ENCODE measurements around the gene TIGIT. TPM values are rescaled to one million over a fixed set of nuclear protein-coding genes. Genes with fewer than 3 reads are reported as not detected.
A peak's percentile ranks its signal among the peaks of the same experiment; 100 is the strongest.

Gene TIGIT
- total RNA-seq, 1 donor from 2014 or later: 5.8 TPM

GRCh38 chr3:114320246-114320645 lies 26.4 kb downstream of the TIGIT start:
- Mint-ChIP-seq H3K4me3 (no peak overlapping the region), H3K27me3 (ENCODE audit: insufficient read depth) (peaks cover 2% of the 10 kb centered on the region), H3K27ac (no peak overlapping the region)

GRCh38 chr3:114323546-114324254 lies 29.9 kb downstream of the TIGIT start:
- Mint-ChIP-seq H3K36me3 (ENCODE audit: low read depth) (peaks cover 3% of the 10 kb centered on the region), H3K9me3 (peaks cover 3% of the 10 kb centered on the region), H3K4me1 (ENCODE audit: low read depth) (peaks cover 57% of the 10 kb centered on the region), H3K4me3 (peak overlapping the region; percentile 6), H3K27ac (peak overlapping the region; percentile 82), H3K27me3 (ENCODE audit: insufficient read depth) (peaks cover 2% of the 10 kb centered on the region)
- intact Hi-C loops (cut with micrococcal nuclease): no loop called here
- DNase-seq (ENCODE audit: low spot score): no peak

More at GRCh38 chr3:114320246-114320645, 26.4 kb downstream of the TIGIT start:
- H3K4me1 Mint-ChIP-seq (ENCODE audit: low read depth): peaks cover 51% of the 10 kb centered on the region
- no peaks in the 10 kb centered on the region for H3K9me3 Mint-ChIP-seq
- intact Hi-C loops (cut with micrococcal nuclease): no loop called here
- DNase-seq (ENCODE audit: low spot score): no peak
- no peaks in the 10 kb centered on the region for H3K36me3 Mint-ChIP-seq (ENCODE audit: low read depth)

GRCh38 chr3:114327665-114328064 lies 33.8 kb downstream of the TIGIT start:
- Mint-ChIP-seq H3K27me3 (ENCODE audit: insufficient read depth) (no peaks in the 10 kb centered on the region), H3K36me3 (ENCODE audit: low read depth) (peaks cover 12% of the 10 kb centered on the region), H3K4me1 (ENCODE audit: low read depth) (peaks cover 81% of the 10 kb centered on the region), H3K9me3 (peaks cover 15% of the 10 kb centered on the region), H3K4me3 (no peak overlapping the region), H3K27ac (peak overlapping the region; percentile 82)
- intact Hi-C loops (cut with micrococcal nuclease): loop anchor here (1.0 to 5.0 kb wide), 7 partner anchors 11 to 580 kb away; partner anchors contain the start of genes ATP6V1A, CCDC191, NAA50 and QTRT2
- DNase-seq (ENCODE audit: low spot score): no peak

GRCh38 chr3:114328345-114328744 lies 34.5 kb downstream of the TIGIT start:
- no peaks in the 10 kb centered on the region for H3K27me3 Mint-ChIP-seq (ENCODE audit: insufficient read depth)
- peaks cover 15% of the 10 kb centered on the region for H3K9me3 Mint-ChIP-seq
- peaks cover 12% of the 10 kb centered on the region for H3K36me3 Mint-ChIP-seq (ENCODE audit: low read depth)
- peak overlapping the region; percentile 74 for H3K4me3 Mint-ChIP-seq
- H3K4me1 Mint-ChIP-seq (ENCODE audit: low read depth): peaks cover 84% of the 10 kb centered on the region
- peak overlapping the region; percentile 98 for H3K27ac Mint-ChIP-seq
- intact Hi-C loops (cut with micrococcal nuclease): loop anchor here (1.0 to 5.0 kb wide), 7 partner anchors 12 to 581 kb away; partner anchors contain the start of genes ATP6V1A, CCDC191, NAA50 and QTRT2
- no peak for DNase-seq (ENCODE audit: low spot score)

GRCh38 chr3:114329823-114330222 lies 36.0 kb downstream of the TIGIT start:
- intact Hi-C loops (cut with micrococcal nuclease): loop anchor here (2.0 to 5.0 kb wide), 4 partner anchors 39 to 583 kb away; partner anchors contain the start of genes ATP6V1A, CCDC191, NAA50 and QTRT2
- DNase-seq (ENCODE audit: low spot score): no peak
- Mint-ChIP-seq H3K27ac (peak overlapping the region; percentile 58), H3K36me3 (ENCODE audit: low read depth) (peaks cover 15% of the 10 kb centered on the region), H3K4me3 (peak overlapping the region; percentile 5), H3K4me1 (ENCODE audit: low read depth) (peaks cover 77% of the 10 kb centered on the region), H3K9me3 (peaks cover 15% of the 10 kb centered on the region), H3K27me3 (ENCODE audit: insufficient read depth) (peaks cover 3% of the 10 kb centered on the region)

- no peak overlapping the region for H3K4me3 Mint-ChIP-seq
- peaks cover 66% of the 10 kb centered on the region for H3K4me1 Mint-ChIP-seq (ENCODE audit: low read depth)
- no peak for DNase-seq (ENCODE audit: low spot score)
- H3K27ac Mint-ChIP-seq: no peak overlapping the region
- H3K36me3 Mint-ChIP-seq (ENCODE audit: low read depth): peaks cover 15% of the 10 kb centered on the region
- H3K27me3 Mint-ChIP-seq (ENCODE audit: insufficient read depth): peaks cover 3% of the 10 kb centered on the region
- intact Hi-C loops (cut with micrococcal nuclease): no loop called here
- peaks cover 15% of the 10 kb centered on the region for H3K9me3 Mint-ChIP-seq
These were observed 37.2 kb downstream of the TIGIT start for GRCh38 chr3:114331007-114331406.

GRCh38 chr3:114331710-114332109 lies 37.9 kb downstream of the TIGIT start:
- intact Hi-C loops (cut with micrococcal nuclease): loop anchor here (1.0 kb wide), 1 partner anchor 117 kb away; no protein-coding TSS in a partner anchor
- Mint-ChIP-seq H3K4me3 (no peak overlapping the region), H3K27me3 (ENCODE audit: insufficient read depth) (peaks cover 3% of the 10 kb centered on the region), H3K36me3 (ENCODE audit: low read depth) (peaks cover 15% of the 10 kb centered on the region), H3K4me1 (ENCODE audit: low read depth) (peaks cover 59% of the 10 kb centered on the region), H3K9me3 (peaks cover 15% of the 10 kb centered on the region), H3K27ac (peak overlapping the region; percentile 86)
- DNase-seq (ENCODE audit: low spot score): no peak

- Mint-ChIP-seq H3K4me3 (peak overlapping the region; percentile 20), H3K9me3 (peaks cover 15% of the 10 kb centered on the region), H3K27me3 (ENCODE audit: insufficient read depth) (peaks cover 3% of the 10 kb centered on the region), H3K4me1 (ENCODE audit: low read depth) (peaks cover 51% of the 10 kb centered on the region), H3K27ac (peak overlapping the region; percentile 86), H3K36me3 (ENCODE audit: low read depth) (peaks cover 15% of the 10 kb centered on the region)
- no peak for DNase-seq (ENCODE audit: low spot score)
- intact Hi-C loops (cut with micrococcal nuclease): loop anchor here (1.0 kb wide), 1 partner anchor 118 kb away; no protein-coding TSS in a partner anchor
These were observed 38.7 kb downstream of the TIGIT start for GRCh38 chr3:114332342-114333179.

GRCh38 chr3:114333180-114333922 lies 39.5 kb downstream of the TIGIT start:
- Mint-ChIP-seq H3K4me3 (no peak overlapping the region), H3K27me3 (ENCODE audit: insufficient read depth) (peaks cover 3% of the 10 kb centered on the region), H3K4me1 (ENCODE audit: low read depth) (peaks cover 49% of the 10 kb centered on the region), H3K27ac (peak overlapping the region; percentile 49), H3K36me3 (ENCODE audit: low read depth) (peaks cover 15% of the 10 kb centered on the region), H3K9me3 (peaks cover 15% of the 10 kb centered on the region)
- no peak for DNase-seq (ENCODE audit: low spot score)
- intact Hi-C loops (cut with micrococcal nuclease): no loop called here

GRCh38 chr3:114333923-114334240 lies 40.1 kb downstream of the TIGIT start:
- Mint-ChIP-seq H3K27me3 (ENCODE audit: insufficient read depth) (peaks cover 3% of the 10 kb centered on the region), H3K4me3 (no peak overlapping the region), H3K27ac (peak overlapping the region; percentile 49), H3K9me3 (peaks cover 13% of the 10 kb centered on the region), H3K4me1 (ENCODE audit: low read depth) (peaks cover 48% of the 10 kb centered on the region), H3K36me3 (ENCODE audit: low read depth) (peaks cover 13% of the 10 kb centered on the region)
- intact Hi-C loops (cut with micrococcal nuclease): no loop called here
- DNase-seq (ENCODE audit: low spot score): no peak

GRCh38 chr3:114336122-114336697 lies 42.4 kb downstream of the TIGIT start:
- no peak overlapping the region for H3K27ac Mint-ChIP-seq
- peaks cover 3% of the 10 kb centered on the region for H3K27me3 Mint-ChIP-seq (ENCODE audit: insufficient read depth)
- intact Hi-C loops (cut with micrococcal nuclease): no loop called here
- no peak for DNase-seq (ENCODE audit: low spot score)
- H3K36me3 Mint-ChIP-seq (ENCODE audit: low read depth): peaks cover 12% of the 10 kb centered on the region
- H3K4me1 Mint-ChIP-seq (ENCODE audit: low read depth): peaks cover 36% of the 10 kb centered on the region
- H3K9me3 Mint-ChIP-seq: peaks cover 11% of the 10 kb centered on the region
- no peak overlapping the region for H3K4me3 Mint-ChIP-seq

GRCh38 chr3:114336857-114337256 lies 43.0 kb downstream of the TIGIT start:
- Mint-ChIP-seq H3K36me3 (ENCODE audit: low read depth) (peaks cover 12% of the 10 kb centered on the region), H3K4me1 (ENCODE audit: low read depth) (peaks cover 36% of the 10 kb centered on the region), H3K27ac (no peak overlapping the region), H3K27me3 (ENCODE audit: insufficient read depth) (peaks cover 3% of the 10 kb centered on the region), H3K9me3 (peaks cover 11% of the 10 kb centered on the region), H3K4me3 (no peak overlapping the region)
- no peak for DNase-seq (ENCODE audit: low spot score)
- intact Hi-C loops (cut with micrococcal nuclease): no loop called here
